RPMI7951 (cell line): Measurements from ENCODE around the gene CHCHD1. TPM values are rescaled to one million over a fixed set of nuclear protein-coding genes. Genes with fewer than 3 reads are reported as not detected.
"Not testable (repeated sequence)": the region's sequence is repeated elsewhere in the genome, so short reads cannot be mapped to it uniquely, and the experiment has no call there.

Experiments used
- DNase-seq: peaks from one replicate; pipeline ENCODE4 v3.0.0-alpha.2; 2012; ENCODE audit warnings: low read depth
- total RNA-seq: library from RNA; depleted of rRNA; stranded (reverse); fragments of >200 nt; shearing (Covaris generic); gene quantifications from 2 replicates; pipeline ENCODE4 v1.2.3, GENCODE V29; 2014

Gene CHCHD1
- total RNA-seq, 1 experiment from 2014 or later, result 67.9 TPM

GRCh38 chr10:73791871-73792400 lies 10.1 kb downstream of the CHCHD1 start:
- DNase-seq, result no peak

GRCh38 chr10:73793456-73793855 lies 11.6 kb downstream of the CHCHD1 start:
- DNase-seq, result no peak

GRCh38 chr10:73795491-73795890 lies 13.6 kb downstream of the CHCHD1 start:
- DNase-seq, result not testable (repeated sequence)

GRCh38 chr10:73796035-73796434 lies 14.2 kb downstream of the CHCHD1 start:
- not testable (repeated sequence) for DNase-seq

GRCh38 chr10:73796766-73797165 lies 14.9 kb downstream of the CHCHD1 start:
- no peak for DNase-seq

DNA sequence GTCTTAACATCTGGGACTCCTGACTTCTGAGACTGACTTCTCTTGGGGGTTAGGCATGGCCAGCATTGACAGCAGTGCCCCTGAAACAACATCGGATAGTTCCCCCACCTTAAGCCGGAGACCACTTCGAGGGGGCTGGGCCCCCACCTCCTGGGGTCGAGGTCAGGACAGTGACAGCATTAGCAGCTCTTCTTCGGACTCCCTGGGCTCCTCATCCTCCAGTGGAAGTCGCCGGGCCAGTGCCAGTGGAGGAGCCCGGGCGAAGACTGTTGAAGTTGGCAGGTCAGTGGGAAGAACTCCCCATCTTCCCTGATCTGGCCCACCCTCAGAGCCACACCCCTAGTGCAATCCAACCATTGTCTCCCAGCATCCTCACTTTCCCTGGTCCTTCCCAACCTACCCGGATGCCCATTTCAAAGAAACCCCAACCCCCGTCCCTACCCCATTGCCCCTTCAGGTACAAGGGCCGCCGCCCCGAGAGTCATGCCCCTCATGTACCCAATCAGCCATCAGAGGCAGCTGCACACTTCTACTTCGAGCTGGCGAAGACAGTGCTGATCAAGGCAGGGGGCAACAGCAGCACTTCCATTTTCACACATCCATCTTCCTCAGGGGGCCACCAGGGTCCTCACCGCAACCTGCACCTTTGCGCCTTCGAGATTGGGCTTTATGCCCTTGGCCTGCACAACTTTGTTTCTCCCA lies 15.6 kb downstream of the CHCHD1 start:
- no peak for DNase-seq

DNA sequence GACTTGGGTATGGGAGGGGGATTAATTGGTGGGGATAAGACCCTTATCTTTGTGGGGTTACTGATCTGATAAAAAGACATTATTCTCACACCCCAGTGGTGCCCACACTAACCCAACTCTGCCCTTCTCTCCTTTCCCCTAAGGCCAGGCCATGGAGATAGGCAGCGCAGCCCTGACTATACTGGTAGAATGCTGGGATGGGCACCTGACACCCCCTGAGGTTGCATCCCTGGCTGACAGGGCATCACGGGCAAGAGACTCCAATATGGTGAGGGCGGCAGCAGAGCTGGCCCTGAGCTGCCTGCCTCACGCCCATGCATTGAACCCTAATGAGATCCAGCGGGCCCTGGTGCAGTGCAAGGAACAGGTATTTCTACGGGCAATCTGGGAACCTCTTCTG lies 16.2 kb downstream of the CHCHD1 start:
- no peak for DNase-seq

DNA sequence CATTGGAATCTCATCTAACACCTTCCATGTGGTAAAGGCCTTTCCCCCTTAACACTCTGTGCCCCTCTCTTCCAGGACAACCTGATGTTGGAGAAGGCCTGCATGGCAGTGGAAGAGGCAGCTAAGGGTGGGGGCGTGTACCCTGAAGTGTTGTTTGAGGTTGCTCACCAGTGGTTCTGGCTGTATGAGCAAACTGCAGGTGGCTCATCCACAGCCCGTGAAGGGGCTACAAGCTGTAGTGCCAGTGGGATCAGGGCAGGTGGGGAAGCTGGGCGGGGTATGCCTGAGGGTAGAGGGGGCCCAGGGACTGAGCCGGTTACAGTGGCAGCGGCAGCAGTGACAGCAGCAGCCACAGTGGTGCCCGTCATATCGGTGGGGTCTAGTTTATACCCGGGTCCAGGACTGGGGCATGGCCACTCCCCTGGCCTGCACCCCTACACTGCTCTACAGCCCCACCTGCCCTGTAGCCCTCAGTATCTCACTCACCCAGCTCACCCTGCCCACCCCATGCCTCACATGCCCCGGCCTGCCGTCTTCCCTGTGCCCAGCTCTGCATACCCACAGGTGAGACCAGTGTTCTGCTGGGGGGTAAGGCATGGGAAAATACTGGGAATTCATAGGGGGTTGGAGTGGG lies 17.2 kb downstream of the CHCHD1 start:
- no peak for DNase-seq

DNA sequence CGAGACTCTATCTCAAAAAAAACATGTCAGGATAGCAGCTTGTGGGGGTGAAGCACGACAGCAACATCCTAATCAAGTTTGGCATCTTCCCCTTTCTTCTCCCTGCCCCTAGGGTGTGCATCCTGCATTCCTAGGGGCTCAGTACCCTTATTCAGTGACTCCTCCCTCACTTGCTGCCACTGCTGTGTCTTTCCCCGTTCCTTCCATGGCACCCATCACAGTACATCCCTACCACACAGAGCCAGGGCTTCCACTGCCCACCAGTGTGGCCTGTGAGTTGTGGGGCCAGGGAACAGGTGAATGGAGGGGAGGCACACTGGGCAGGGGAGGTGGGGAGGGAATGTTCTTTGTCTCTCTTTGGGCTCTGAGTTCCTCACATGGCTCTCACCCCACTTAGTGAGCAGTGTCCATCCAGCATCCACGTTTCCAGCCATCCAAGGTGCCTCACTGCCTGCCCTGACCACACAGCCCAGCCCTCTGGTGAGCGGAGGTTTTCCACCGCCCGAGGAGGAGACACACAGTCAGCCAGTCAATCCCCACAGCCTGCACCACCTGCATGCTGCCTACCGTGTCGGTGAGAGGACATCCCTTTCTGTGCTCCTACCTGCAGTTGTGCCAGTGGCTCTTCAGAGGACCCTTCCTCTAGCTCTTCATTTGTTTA lies 18.2 kb downstream of the CHCHD1 start:
- DNase-seq, result no peak

DNA sequence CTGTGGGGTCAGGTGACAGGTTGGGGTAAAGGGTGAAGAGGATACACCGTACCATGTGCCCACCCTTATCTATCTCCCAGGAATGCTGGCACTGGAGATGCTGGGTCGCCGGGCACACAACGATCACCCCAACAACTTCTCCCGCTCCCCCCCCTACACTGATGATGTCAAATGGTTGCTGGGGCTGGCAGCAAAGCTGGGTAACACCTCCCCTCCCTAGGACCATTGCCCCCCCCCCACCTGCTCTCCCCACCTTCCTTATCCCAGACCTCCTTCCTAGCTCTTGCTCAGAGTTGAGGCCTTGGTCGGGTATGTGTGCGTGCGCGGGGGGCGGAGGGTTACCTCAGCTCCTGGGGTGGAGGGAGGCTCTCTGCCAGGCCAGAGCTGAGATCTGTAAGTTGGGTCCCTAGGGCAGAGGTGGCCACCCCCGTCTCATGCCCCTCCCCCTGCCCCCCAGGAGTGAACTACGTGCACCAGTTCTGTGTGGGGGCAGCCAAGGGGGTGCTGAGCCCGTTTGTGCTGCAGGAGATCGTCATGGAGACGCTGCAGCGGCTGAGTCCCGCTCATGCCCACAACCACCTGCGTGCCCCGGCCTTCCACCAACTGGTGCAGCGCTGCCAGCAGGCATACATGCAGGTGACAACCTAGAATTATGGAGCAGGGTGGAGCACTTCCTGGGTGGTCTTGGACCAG lies 18.9 kb downstream of the CHCHD1 start:
- no peak for DNase-seq

GRCh38 chr10:73801253-73801590 lies 19.4 kb downstream of the CHCHD1 start:
- DNase-seq, result no peak

DNA sequence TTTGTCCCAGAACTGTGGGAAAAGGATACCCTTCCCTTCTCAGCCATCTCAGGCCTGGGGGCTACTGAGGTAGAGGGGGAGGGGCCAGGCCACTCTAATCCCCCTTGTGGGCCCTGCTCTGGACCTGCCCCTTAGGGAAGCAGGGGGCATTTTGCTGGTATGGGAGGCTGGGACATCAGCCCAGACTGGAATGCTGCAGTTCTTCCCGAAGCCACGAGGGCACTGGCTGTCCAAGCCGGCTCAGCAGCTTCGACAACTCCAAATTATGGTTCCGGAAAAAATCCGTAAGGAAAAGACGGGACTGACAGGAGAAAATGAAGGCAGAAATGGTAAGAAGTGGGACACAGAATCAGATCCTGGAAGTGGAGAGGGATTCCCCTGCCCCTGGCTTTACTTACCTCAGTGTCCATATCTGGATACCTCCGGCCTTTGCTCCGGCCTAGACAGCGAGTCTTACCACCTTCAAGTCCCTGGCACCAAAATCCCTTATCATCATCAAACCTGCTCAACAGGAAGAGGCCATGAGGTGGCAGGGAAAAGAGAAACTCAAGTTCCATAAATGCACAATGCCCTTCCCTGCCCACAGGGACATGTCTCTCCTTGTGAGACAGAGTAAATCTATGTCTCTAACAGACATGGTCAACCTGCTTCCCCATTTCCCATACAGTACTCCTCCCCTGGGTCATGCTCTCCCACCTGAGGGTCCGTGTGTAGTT lies 20.6 kb downstream of the CHCHD1 start:
- DNase-seq, result no peak

GRCh38 chr10:73803680-73804286 lies 21.9 kb downstream of the CHCHD1 start:
- no peak for DNase-seq

DNA sequence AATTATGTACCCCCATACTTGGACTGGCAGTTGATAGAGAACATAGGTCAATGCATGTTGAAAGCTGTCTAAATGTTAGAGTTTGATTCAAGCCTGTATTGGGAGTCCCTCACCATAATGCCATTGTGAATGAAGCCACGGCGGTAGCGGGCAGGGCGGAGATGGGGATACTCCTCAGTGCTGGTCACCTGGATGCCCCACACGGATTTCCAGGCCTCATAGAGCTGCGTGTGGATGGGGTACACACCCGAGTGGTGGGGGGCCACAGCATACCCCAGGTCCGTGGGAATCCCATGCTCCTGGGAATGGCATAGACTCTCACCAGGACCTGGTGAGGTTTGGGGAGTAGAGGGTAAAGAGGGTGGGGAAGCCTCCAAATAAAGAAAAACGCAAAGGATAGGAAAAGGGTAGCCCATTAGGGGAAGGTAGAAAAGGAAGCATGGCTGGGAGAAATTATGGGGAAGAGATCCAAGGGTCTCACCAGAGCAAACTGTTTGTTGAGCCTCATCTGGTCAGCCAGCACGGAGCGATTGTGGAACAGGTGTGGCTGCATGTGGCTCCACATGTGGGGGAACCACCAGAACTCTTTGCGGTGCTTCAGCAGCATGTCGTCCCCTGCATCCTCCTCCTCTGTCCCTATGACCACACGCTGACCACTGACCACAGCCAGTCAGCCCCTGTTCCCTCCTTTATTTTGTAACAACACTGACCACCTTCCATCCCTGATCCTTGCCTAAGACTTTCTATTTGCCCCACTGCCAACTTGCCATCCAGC lies 24.5 kb downstream of the CHCHD1 start:
- DNase-seq, result no peak

DNA sequence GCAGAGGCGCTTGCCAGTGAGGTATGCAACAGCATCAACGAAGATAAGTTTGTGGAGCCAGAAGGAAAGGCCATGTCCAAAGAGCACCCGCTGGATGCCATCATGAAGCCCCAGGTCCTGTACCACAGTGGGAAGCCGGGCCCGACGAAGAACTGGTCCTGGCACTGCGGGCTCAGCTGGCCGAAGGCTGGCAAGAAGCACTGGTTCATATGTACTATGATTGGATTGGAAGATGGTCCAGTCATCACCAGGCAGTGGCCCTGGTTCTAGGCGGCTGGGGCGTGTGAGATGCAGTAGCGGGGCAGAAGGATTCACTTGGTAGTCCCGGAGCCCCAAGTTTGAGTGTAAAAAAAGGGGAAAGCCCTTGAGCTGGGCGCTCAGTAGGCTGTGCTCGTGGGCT lies 25.6 kb downstream of the CHCHD1 start:
- DNase-seq, result no peak

DNA sequence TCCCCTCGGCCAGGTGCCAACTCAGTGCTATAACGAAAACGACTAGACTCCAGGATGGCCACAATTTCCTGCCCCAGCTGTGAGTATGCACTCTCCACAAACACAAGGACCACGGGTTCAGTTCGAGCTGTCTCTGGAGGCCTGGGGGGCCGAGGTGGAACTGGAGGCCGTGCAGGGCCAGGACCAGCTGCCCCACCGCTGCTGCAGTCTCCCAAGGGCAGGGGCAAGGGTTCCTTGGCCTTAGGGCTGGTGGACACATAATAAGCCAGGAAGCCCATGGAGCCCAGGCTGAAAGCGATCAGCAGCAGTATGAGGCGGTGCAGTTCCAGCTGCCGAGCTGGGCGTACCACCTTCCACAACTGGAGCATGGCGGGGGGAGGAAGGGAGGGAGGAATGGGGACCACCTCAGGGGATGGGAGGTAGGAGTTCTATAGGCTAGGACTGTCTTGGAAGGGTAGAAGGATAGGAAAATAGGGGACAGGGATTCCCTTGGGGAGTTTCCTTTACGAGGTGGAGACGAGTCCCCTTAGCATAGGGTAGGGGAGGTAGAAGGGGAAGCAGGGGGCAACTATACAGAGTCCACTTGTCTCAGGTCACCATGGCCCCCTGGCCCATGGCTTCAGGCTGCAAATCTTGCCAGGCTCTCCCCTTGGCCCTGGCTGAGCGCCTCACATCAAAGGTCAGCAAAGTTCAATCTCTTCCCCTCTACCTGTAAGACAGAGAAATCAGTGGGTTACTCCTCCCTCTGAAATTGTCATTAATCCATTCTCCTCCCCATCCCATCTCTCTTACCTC lies 26.4 kb downstream of the CHCHD1 start:
- no peak for DNase-seq

DNA sequence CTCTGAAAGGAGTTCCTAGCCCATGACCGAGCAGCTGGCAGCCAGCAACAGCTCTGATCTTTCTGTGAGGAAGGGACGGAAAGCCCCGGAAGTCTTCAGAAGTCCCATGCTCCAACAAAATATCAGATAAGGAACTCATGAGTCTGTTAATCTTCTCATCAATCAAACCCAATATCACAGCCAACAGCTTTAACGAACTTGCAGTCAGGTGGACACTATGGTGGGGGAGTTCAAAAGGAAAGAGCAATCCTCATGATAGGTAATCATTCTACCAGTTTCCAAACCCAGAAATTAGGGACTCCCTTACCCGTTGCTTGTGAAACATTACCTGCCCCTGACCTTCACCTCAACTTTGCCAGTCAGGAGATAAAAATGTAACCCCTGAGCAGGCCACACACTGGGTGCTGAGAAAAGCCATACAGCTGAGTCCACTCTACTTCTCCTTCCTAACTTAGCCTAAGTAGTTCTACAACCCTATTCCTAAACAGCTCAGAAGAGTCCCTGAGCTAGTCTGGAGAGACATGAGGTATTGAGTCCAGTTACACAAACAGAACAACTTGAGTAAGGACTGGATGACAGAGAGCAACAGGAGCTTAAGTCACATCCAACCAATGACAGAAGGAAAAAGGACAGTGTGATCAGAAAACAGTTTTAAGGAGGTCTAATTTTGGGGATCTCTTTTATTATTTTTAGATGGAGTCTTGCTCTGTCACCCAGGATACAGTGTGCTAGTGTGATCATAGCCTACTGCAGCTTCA lies 27.4 kb downstream of the CHCHD1 start:
- DNase-seq, result no peak

- DNase-seq, result no peak
Observed at GRCh38 chr10:73810358-73810734, 28.5 kb downstream of the CHCHD1 start.
